GM18858 (cell line): ENCODE data around the gene EPAS1.
A peak's percentile ranks its signal among the peaks of the same experiment; 100 is the strongest.

Source experiments
- ATAC-seq: cut with Tn5 transposase; IDR thresholded peaks from one replicate; pipeline ENCODE4 v1.9.1; 2021; ENCODE audit not compliant: unreplicated experiment

Gene EPAS1

DNA sequence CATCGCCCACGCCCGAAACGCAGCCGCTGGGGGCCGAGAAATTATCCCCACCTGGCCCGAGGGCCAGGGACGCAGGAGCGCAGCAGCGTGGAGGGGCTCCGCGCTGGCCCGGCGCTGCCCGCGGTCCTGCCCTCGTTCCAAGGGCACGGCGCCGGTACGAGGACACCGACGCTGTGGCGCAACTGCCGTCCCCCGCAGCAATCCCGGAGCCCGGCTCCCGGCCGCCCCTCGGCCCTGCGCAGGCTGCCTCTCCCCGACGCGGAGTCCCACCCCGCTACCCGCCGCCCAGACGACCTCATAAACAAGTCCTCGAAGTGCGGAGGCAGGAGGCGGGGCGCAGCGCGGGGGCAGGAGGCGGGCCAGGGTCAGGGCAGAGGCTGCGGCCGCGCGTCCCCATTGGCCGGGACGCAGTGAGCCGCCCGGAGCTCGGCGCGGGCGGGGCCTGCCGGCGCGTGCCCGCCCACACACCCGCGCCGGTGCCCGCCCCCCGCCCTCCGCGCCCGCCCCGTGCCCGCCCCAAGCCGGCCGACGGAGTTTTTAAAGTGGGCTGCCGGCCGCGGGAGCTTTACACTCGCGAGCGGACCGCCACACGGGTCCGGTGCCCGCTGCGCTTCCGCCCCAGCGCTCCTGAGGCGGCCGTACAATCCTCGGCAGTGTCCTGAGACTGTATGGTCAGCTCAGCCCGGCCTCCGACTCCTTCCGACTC lies at the start of gene EPAS1:
Gene EPAS1 (plus strand): TSS at position 568 of the 706 bp plus-strand sequence. CDS start 505 bp downstream, outside the sequence.
- peak; percentile 54 for ATAC-seq

DNA sequence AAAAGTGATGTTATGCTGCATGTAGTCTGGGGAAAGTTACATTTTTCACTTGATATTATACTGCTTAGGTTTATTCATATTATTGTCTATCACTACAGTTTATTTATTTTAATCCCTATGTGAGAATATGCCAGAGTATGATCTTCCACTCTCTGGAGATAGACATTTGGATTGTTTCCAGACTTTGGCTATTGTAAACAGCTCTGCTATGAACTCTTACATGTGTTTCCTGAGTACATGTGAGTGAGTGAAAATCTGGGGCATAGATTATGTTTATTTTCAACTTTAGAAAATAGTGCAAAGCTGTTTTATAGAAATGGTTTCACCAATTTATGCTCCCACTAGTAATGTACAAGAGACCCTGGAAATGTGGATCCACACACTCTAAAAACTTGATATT lies 49.0 kb upstream of the EPAS1 start:
- ATAC-seq = no peak

GRCh38 chr2:46249654-46250053 lies 47.6 kb upstream of the EPAS1 start:
- ATAC-seq = no peak

DNA sequence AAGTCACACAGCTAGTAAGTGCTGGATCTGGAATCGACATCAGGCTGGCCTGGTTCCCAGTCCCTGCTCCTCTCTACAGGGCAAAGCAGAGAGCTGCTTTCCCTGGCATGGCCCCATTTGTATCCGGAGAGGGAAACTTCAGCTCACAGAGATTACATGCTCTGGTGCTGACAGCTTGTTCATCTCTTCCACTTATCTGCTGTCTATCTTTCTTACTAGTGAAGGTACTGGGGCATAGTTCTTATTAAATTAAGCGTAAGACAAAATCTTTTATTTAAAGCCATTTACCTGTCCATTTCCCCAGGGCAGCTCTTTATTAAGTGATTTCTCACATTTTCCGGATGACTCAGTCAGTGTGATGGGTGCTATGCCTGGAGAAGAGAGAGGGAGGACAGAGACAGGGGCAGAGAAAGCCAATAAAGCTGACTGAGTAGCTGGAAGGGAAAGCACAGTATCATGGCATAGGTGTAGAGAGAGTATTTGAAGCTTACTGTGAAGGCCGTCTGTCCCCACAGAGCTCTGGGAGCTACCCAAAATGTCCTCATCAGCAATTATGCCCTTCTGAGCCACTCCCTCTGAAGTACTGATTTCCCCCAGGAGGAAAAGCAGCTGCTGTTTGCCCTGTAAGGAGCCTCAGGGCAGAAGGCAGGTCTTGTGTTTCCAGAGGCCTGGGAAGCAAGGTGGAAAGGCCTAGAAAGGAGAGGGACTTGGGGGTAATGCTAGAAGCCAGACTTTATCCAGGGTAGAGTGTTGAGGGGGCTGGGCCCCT lies 44.1 kb upstream of the EPAS1 start:
- no peak for ATAC-seq

DNA sequence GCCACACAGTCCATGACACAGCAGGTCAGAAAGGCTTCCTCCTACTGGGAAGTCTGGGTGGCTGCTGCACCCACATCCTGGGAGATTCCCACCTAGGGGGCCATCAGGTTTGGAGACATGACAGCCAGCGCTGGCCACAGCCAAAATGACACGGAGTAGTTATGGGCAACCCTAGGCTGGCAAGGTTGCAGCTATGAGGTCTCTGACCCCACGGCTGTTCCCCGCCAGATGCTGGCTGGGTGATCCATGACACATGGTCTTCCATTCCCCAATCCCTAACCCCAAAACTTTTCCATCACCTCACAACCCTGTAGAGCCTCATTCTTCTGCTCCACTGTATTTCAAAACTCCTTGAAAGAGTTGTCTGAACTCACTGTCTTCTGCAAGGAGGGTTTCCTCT lies 42.7 kb upstream of the EPAS1 start:
- ATAC-seq = no peak

DNA sequence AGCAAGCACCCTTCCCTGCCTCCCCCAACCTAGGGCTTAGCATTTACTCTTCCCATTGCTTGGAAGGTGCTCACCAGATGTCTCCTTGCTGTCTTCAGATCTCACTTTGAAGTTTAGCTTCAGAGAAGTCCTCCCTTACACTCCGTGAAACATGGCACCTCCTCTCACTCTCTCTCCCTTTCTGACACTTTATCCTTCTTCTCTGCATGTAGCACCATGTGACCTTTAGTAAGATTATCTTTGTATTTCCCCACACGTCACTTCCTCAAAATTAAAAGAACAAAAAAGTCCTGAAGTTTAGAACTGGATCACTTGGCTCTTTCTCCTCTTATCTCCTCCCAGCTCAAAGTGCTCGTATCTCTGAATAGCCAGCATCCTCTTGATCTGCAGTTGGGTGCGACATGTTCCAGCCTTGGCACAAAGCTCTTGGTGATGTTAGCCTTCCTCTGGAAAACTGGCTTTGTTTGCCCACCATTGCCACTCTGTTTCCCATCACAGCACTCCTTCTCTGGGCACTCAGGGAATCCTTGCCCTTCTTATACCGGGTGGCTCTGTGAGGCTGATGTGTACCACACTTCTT lies 40.6 kb upstream of the EPAS1 start:
- ATAC-seq = no peak

DNA sequence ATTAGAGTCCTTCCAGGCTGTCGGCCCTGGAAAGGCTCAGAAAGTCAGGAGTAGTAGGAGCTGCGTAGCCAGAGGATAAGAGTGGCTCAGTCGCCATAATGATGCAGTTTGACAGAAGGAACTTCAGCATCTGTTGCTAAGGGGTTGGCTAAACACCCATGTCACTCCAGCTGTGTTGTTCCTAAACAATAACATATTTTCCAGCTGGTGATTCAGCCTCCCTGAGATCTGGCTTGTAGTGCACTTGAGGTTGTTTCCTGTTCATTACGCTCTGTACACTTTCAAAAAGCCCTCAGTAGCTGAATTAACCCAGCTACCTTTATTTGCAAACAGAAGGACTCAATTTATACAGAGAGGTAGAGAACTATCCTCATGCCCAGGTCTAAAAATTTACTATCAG lies 39.7 kb upstream of the EPAS1 start:
- ATAC-seq = no peak

- ATAC-seq = no peak
Measured at GRCh38 chr2:46257980-46258379, 39.2 kb upstream of the EPAS1 start.

DNA sequence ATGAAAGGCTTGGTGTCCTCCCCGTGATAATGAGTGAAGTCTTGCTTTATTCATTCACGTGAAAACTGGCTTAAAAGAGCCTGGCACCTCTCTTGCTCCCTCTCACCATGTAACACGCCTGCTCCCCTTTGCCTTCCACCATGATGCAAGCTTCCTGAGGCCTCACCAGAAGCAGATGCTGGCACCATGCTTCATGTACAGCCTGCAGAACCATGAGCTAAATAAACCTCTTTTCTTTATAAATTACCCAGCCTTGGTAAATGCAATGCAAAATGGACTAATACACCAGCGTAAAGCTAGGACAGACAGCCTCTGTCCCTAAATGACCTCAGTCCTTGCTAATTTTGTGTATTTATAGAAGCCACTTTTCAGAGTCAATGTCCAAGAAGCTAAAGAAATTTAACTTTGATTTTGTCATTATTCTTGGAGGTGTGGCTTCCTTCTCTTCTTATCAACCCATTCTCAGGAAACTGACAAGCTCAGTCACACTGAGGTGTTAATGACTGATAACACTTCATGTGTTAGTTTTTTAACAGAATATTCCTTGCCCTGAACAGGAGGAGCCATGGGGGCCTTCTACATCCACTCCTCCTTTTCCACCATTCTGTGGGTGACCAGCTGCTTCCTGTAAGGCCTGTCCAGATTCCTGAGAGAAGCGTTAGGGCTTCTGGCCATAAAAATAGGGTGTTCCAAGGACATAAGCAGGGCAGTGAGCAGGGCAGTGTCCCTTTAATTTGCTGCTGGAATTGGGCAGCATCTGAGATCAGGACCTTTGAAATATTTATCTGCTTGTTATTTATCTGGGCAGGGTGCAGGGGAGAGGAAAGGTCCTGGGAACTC lies 38.0 kb upstream of the EPAS1 start:
- no peak for ATAC-seq

GRCh38 chr2:46259777-46260168 lies 37.4 kb upstream of the EPAS1 start:
- no peak for ATAC-seq

DNA sequence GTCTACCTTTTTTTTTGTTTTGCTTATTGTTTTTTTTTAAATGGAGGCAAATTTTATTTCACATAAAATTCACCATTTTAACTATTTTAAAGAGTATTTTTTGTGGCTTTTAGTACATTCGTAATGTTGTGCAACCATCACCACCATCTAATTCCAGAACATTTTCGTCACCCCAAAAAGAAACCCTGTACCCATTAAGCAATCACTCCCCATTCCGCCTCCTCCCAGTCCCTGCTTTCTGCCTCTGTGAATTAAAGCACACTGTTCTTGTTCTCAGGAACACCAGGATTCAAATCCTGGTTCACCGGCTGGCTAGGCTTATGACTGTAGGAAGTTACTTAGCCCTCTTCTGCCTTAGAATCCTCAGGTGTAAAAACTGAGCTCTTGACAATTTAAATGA lies 36.9 kb upstream of the EPAS1 start:
- no peak for ATAC-seq

- no peak for ATAC-seq
Measured at GRCh38 chr2:46262248-46262938, 34.8 kb upstream of the EPAS1 start.

DNA sequence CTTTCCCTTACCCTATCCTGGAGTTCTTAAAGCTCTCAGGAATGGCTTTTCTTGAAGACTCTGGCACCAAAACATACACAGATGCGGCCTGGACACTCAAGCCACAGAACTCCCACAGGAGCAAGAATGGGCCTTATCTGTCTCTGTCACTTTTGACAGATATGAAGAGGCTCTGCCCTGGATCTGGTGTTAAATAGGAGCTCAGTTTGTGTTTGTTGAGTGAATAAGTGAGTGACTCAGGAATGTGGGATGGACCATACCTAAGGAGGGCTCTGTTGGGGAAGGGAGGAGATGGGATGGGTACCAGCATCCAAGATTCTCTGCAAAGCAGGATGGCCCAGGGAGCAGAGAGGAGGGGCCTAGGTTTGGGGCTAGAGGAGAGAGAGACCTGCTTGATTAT lies 33.9 kb upstream of the EPAS1 start:
- no peak for ATAC-seq

DNA sequence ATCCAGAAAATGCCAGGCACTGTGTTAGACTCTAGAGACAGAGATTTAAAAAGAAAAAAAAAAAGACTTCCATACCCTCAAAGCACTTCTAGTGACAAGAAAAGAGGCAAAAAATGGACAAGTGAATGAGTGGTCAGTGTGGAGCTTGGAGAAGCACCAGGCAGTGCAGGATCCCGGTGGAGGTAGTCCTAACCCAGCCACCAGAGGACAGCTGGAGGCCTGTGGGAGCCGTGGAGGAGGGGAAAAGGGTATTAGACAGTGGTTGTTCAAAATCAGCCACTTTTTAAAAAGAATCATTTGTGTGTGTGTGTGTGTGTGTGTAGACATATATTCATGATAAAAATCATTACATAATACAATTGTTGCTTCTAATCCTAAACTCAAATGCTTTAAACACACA lies 32.8 kb upstream of the EPAS1 start:
- ATAC-seq = no peak

- ATAC-seq = no peak
Measured at GRCh38 chr2:46266134-46266533, 31.1 kb upstream of the EPAS1 start.

- ATAC-seq = no peak
Measured at GRCh38 chr2:46267616-46268015, 29.6 kb upstream of the EPAS1 start.

GRCh38 chr2:46268196-46268595 lies 29.0 kb upstream of the EPAS1 start:
- no peak for ATAC-seq

- ATAC-seq = no peak
Measured at GRCh38 chr2:46269001-46269400, 28.2 kb upstream of the EPAS1 start.

DNA sequence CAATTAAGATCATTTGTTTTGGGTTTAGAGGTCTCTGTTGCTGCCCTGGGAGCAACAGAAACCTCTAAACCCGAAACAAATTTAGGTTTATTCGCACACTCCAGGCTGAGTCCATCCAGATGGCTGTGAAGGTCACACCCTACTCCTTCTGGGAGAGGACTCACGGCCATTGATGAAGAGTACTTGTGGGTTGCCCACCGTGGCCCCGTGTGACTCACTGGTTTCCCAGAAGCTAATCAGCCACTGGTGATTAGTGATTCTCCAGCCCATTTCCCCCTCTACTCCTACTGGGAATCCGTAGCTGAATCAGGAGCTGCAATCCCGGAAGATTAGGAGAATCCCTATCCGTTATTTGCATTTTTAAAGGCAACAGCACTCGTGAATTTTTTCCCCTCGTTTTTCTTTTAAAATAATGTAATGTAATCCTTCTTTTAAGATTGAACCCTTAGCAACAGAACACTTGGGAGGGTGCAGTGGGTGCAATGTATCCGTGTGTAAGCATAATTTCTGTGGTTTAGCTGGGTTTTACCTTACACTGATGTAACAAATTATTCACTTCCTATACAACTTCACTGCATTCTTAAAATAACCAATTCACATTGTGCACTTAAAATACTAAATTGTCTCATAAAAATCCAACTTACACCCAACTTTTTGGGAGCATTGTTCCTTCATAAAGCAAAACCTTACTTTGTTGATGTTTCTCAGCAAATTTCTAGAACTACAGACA lies 27.5 kb upstream of the EPAS1 start:
- ATAC-seq = no peak

DNA sequence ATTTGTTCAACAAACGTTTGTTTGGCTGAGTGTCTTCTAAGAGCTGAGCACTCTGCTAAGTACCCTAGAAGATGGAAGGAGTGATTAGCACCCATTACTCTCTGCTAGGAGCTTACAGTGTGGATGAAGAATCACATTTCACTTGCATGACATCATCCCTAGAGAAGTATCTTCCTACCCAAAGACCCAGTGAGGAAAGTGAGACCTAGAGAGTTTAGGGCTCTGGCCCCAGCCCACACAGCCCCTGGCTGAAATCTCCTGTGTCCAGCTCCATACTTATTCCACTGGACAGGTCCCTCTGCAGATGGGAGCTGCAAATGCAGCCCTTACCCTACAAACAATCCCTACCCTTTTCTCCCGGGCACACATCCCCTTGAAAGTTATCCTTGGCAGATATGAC lies 26.8 kb upstream of the EPAS1 start:
- no peak for ATAC-seq
